Measurements from ENCODE around the gene MNT.

Gene MNT

GRCh38 chr17:2396568-2397246, 4.2 kb downstream of the MNT start:
- Histone ChIP-seq H3K9me3 (ENCODE audit: severe bottlenecking) (no peaks in the 10 kb centered on the region), H3K27me3 (ENCODE audit: insufficient read depth, low read depth, severe bottlenecking) (no peaks in the 10 kb centered on the region), H3K36me3 (no peaks in the 10 kb centered on the region), H3K4me3 (ENCODE audit: low read depth, low read length) (peak overlapping the region; percentile 22), H3K27ac (peak overlapping the region; percentile 56)
- peak; percentile 97 for DNase-seq
- TF ChIP-seq CTCF (IDR thresholded peaks at IDR 0.05; ENCODE audit: low read depth, low read length) = no peak

GRCh38 chr17:2396192-2396567, 4.7 kb downstream of the MNT start:
- H3K36me3 ChIP-seq = peaks cover 4% of the 10 kb centered on the region
- no peak for TF ChIP-seq CTCF (IDR thresholded peaks at IDR 0.05; ENCODE audit: low read depth, low read length)
- no peaks in the 10 kb centered on the region for H3K9me3 ChIP-seq (ENCODE audit: severe bottlenecking)
- peak overlapping the region; percentile 22 for H3K4me3 ChIP-seq (ENCODE audit: low read depth, low read length)
- peak overlapping the region; percentile 56 for H3K27ac ChIP-seq
- no peaks in the 10 kb centered on the region for H3K27me3 ChIP-seq (ENCODE audit: insufficient read depth, low read depth, severe bottlenecking)
- no peak for DNase-seq

- no peak overlapping the region for H3K4me3 ChIP-seq (ENCODE audit: low read depth, low read length)
- H3K27ac ChIP-seq = peak overlapping the region; percentile 56
- H3K36me3 ChIP-seq = peaks cover 10% of the 10 kb centered on the region
- no peaks in the 10 kb centered on the region for H3K27me3 ChIP-seq (ENCODE audit: insufficient read depth, low read depth, severe bottlenecking)
- 0 out of 2 replicates have a peak, but pooled peaks have one; percentile 16 for TF ChIP-seq CTCF (IDR thresholded peaks at IDR 0.05; ENCODE audit: low read depth, low read length)
- H3K9me3 ChIP-seq (ENCODE audit: severe bottlenecking) = no peaks in the 10 kb centered on the region
- no peak for DNase-seq
Observed at GRCh38 chr17:2395258-2396181, 5.3 kb downstream of the MNT start.

- no peaks in the 10 kb centered on the region for H3K9me3 ChIP-seq (ENCODE audit: severe bottlenecking)
- no peak for TF ChIP-seq CTCF (IDR thresholded peaks at IDR 0.05; ENCODE audit: low read depth, low read length)
- DNase-seq = no peak
- H3K27me3 ChIP-seq (ENCODE audit: insufficient read depth, low read depth, severe bottlenecking) = no peaks in the 10 kb centered on the region
- no peak overlapping the region for H3K4me3 ChIP-seq (ENCODE audit: low read depth, low read length)
- peaks cover 10% of the 10 kb centered on the region for H3K36me3 ChIP-seq
- H3K27ac ChIP-seq = no peak overlapping the region
Observed at GRCh38 chr17:2394775-2395201, 6.1 kb downstream of the MNT start.

GRCh38 chr17:2393954-2394749, 6.7 kb downstream of the MNT start:
- H3K27ac ChIP-seq = peak overlapping the region; percentile 62
- DNase-seq = no peak
- H3K36me3 ChIP-seq = peaks cover 10% of the 10 kb centered on the region
- no peaks in the 10 kb centered on the region for H3K9me3 ChIP-seq (ENCODE audit: severe bottlenecking)
- no peak for TF ChIP-seq CTCF (IDR thresholded peaks at IDR 0.05; ENCODE audit: low read depth, low read length)
- no peaks in the 10 kb centered on the region for H3K27me3 ChIP-seq (ENCODE audit: insufficient read depth, low read depth, severe bottlenecking)
- peak overlapping the region; percentile 30 for H3K4me3 ChIP-seq (ENCODE audit: low read depth, low read length)
